K562 (cell line): ENCODE measurements around the gene ACP4. TPM values are rescaled to one million over a fixed set of nuclear protein-coding genes. Genes with fewer than 3 reads are reported as not detected.
A peak's percentile ranks its signal among the peaks of the same experiment; 100 is the strongest.

Source experiments
- ATAC-seq: fragments of 200-7000 bp; cut with Tn5 transposase; 3 replicates; pipeline ENCODE4 v1.9.1; 2020; ENCODE audit warnings: moderate library complexity
- BruUV-seq: library from RNA; stranded (reverse); fragments of 400-500 nt; replicated peaks from 2 replicates; lab custom pipeline; 2021; lab: Mats Ljungman, UMichigan
- CTCF ChIA-PET: fragments of 300-600 bp; formaldehyde crosslinking; extraction: SDS; loops from one replicate; lab custom pipeline; 2021; ENCODE audit warnings: low intra/inter-chr PET ratio; lab: Yijun Ruan, JAX
- POLR2A ChIA-PET: fragments of 300-600, 350-650 bp; sonication (Branson Sonifier 250); formaldehyde crosslinking; extraction: SDS; loops from one replicate; lab custom pipeline; 2021; ENCODE audit warnings: antibody characterized with exemption, inconsistent platforms; lab: Yijun Ruan, JAX
- DNase-seq, 4 experiments: peaks; one replicate each; pipeline versions ENCODE4 v3.0.0 to v3.0.0-alpha.2; 2011 to 2018; ENCODE audit warnings: low spot score in 3 of 4, mixed read lengths in 3 of 4; ENCODE audit errors: extremely low read depth in 1 of 4
- FAIRE-seq: peaks from 2 replicates; lab custom pipeline; 2011; peaks lifted over from hg19 to GRCh38; lab: Jason Lieb, UNC
- H2AFZ ChIP-seq: 2 replicates; pipeline ENCODE4 v1.6.0; 2011; ENCODE audit warnings: low read depth, low read length, control low read depth, inconsistent platforms
- H3K27ac ChIP-seq: fragments of 200-600 bp; 3 replicates; pipeline ENCODE4 v1.8.0; 2011; ENCODE audit warnings: low read depth, mild to moderate bottlenecking, control low read depth, inconsistent platforms, low read length, moderate library complexity, mixed read lengths; ENCODE audit errors: extremely low read depth
- H3K27me3 ChIP-seq, 2 experiments: fragments of 300-600 bp in 1 of 2; 2 replicates in 1 of 2; 3 replicates in 1 of 2; pipeline versions ENCODE4 v1.6.0 to v1.8.0; 2011; ENCODE audit warnings: inconsistent platforms in 2 of 2, low read length in 2 of 2, mild to moderate bottlenecking in 1 of 2, mixed read lengths in 1 of 2, moderate library complexity in 1 of 2; ENCODE audit not compliant: control insufficient read depth in 2 of 2, insufficient read depth in 2 of 2
- H3K36me3 ChIP-seq: fragments of 300-600 bp; 3 replicates; pipeline ENCODE4 v1.8.0; 2011; ENCODE audit warnings: mild to moderate bottlenecking, low read length, inconsistent platforms; ENCODE audit not compliant: control insufficient read depth, insufficient read depth
- H3K4me1 ChIP-seq, 2 experiments: fragments of 200-600 bp in 1 of 2; replicated peaks in 1 of 2; 2 replicates in 1 of 2; 3 replicates in 1 of 2; pipeline versions ENCODE4 v1.5.1 to v1.8.0; 2011; ENCODE audit warnings: inconsistent platforms in 2 of 2, low read length in 2 of 2, mild to moderate bottlenecking in 1 of 2, mixed read lengths in 1 of 2, moderate library complexity in 1 of 2; ENCODE audit not compliant: control insufficient read depth in 2 of 2, insufficient read depth in 2 of 2
- H3K4me2 ChIP-seq: 2 replicates; pipeline ENCODE4 v1.6.1; 2011; ENCODE audit warnings: low read length, control low read depth, inconsistent platforms, mixed read lengths; ENCODE audit not compliant: insufficient read depth
- H3K4me3 ChIP-seq: fragments of 200-600 bp; sonication (generic), shearing (Covaris generic); 2 replicates; pipeline ENCODE4 v1.5.1; 2016; ENCODE audit warnings: control low read depth, inconsistent platforms
- H3K79me2 ChIP-seq: fragments of 200-600 bp; 3 replicates; pipeline ENCODE4 v1.8.0; 2011; ENCODE audit warnings: low read length, inconsistent platforms; ENCODE audit not compliant: control insufficient read depth, insufficient read depth
- H3K9ac ChIP-seq, 2 experiments: 2 replicates each; pipeline versions ENCODE4 v1.6.0 to v1.6.1; 2011; ENCODE audit warnings: low read depth in 2 of 2, low read length in 2 of 2, control low read depth in 1 of 2, inconsistent platforms in 1 of 2, mild to moderate bottlenecking in 1 of 2, mixed read lengths in 1 of 2; ENCODE audit not compliant: insufficient read depth in 1 of 2
- H3K9me1 ChIP-seq: one replicate; pipeline ENCODE4 v1.6.0; 2011; ENCODE audit warnings: inconsistent platforms, mild to moderate bottlenecking, low read length, moderate library complexity; ENCODE audit not compliant: control insufficient read depth, insufficient read depth
- H3K9me3 ChIP-seq: replicated peaks from 2 replicates; pipeline ENCODE4 v1.5.1; 2011; ENCODE audit warnings: low read depth, low read length, inconsistent platforms; ENCODE audit not compliant: control insufficient read depth, insufficient read depth
- H4K20me1 ChIP-seq: replicated peaks from 2 replicates; pipeline ENCODE4 v1.6.1; 2011; ENCODE audit warnings: low read length, inconsistent platforms, mixed read lengths; ENCODE audit not compliant: control insufficient read depth, insufficient read depth
- ARNT ChIP-seq, 2 experiments: fragments of 450-650 bp; IDR thresholded peaks; 2 replicates each; pipeline ENCODE4 v1.6.1; 2016; ENCODE audit warnings: mild to moderate bottlenecking in 1 of 2
- EZH2 ChIP-seq: IDR thresholded peaks from 2 replicates; pipeline ENCODE4 v1.6.1; 2012; ENCODE audit warnings: low read depth, mild to moderate bottlenecking, inconsistent platforms, low read length, borderline replicate concordance
- KDM1A ChIP-seq, 2 experiments: fragments of 450-650 bp; IDR thresholded peaks; 2 replicates each; pipeline ENCODE4 v1.6.1; 2016; ENCODE audit warnings: mild to moderate bottlenecking in 2 of 2
- NFIX ChIP-seq: fragments of 250-450 bp; sonication (Bioruptor Pico); IDR thresholded peaks from 2 replicates; pipeline ENCODE4 v1.4.0; 2020; ENCODE audit warnings: low read depth, mild to moderate bottlenecking, moderate library complexity
- NR2C2 ChIP-seq, 2 experiments: fragments of 200-800 bp in 1 of 2; sonication (Bioruptor generic) in 1 of 2; sonication (generic) in 1 of 2; formaldehyde crosslinking in 1 of 2; IDR thresholded peaks; 2 replicates each; pipeline versions ENCODE4 v1.6.1 to v1.8.0; 2016 to 2022; ENCODE audit warnings: mild to moderate bottlenecking in 1 of 2, missing compliant biosample characterization in 1 of 2, missing genetic modification characterization in 1 of 2, missing genetic modification reagents in 1 of 2
- PHB ChIP-seq: fragments of 250-450 bp; sonication (Bioruptor Pico); IDR thresholded peaks from 2 replicates; pipeline ENCODE4 v1.5.0; 2021
- PHF20 ChIP-seq: fragments of 450-650 bp; IDR thresholded peaks from 2 replicates; pipeline ENCODE4 v1.6.1; 2018; ENCODE audit not compliant: partially characterized antibody
- PML ChIP-seq: IDR thresholded peaks from 2 replicates; pipeline ENCODE4 v1.6.1; 2012; ENCODE audit warnings: low read length, inconsistent platforms
- POLR2G ChIP-seq: fragments of 200-400 bp; formaldehyde crosslinking; IDR thresholded peaks from 2 replicates; pipeline ENCODE4 v1.6.1; 2017; ENCODE audit warnings: low read depth, mild to moderate bottlenecking, antibody characterized with exemption, low read length, moderate library complexity
- SUPT5H ChIP-seq: fragments of 450-650 bp; IDR thresholded peaks from 2 replicates; pipeline ENCODE4 v1.6.1; 2016
- TCFL5 ChIP-seq: fragments of 250-450 bp; sonication (Bioruptor Pico); conservative IDR thresholded peaks from 2 replicates; pipeline ENCODE4 v1.6.1; 2021; ENCODE audit warnings: mild to moderate bottlenecking, moderate library complexity, matching md5 sums
- ZFP1 ChIP-seq: fragments of 450-650 bp; formaldehyde crosslinking; IDR thresholded peaks from 2 replicates; pipeline ENCODE4 v1.4.0; 2020; ENCODE audit warnings: mild to moderate bottlenecking, mixed read lengths
- ZNF436 ChIP-seq: fragments of 250-450, 450-650 bp; sonication (Bioruptor Pico); formaldehyde crosslinking; IDR thresholded peaks from 2 replicates; pipeline ENCODE4 v1.7.0; 2020; ENCODE audit warnings: mild to moderate bottlenecking
- WGBS: fragments of 100-300 bp; shearing (Covaris generic); methylation state at CpG from one replicate; pipeline ENCODE4 v1.1.6; 2016; ENCODE audit warnings: low coverage, mixed read lengths; ENCODE audit not compliant: insufficient coverage; ENCODE audit errors: missing lambda C conversion rate; 5-methylcytosine and 5-hydroxymethylcytosine counted together
- in situ Hi-C: fragments of 300-500 bp; cut with MboI; formaldehyde crosslinking; loops from 4 replicates; pipeline ENCODE4 v1.15.0; 2018; ENCODE audit warnings: inconsistent platforms, mixed read lengths
- intact Hi-C: fragments of 100-400 bp; cut with micrococcal nuclease; formaldehyde crosslinking; loops from 2 replicates; pipeline ENCODE4 v1.14.2; 2022
- polyA plus RNA-seq, 8 experiments: library from polyadenylated mRNA; depleted of rRNA in 4 of 8; stranded (reverse) in 5 of 8; unstranded in 3 of 8; fragments of >200 nt; fragmentation: Nextera tagmentation in 2 of 8; fragmentation: Illumina TruSeq in 1 of 8; extraction: Ambion mirVana in 2 of 8; extraction: Trizol in 1 of 8; gene quantifications; 2 replicates each; pipeline versions ENCODE4 v1.2.1 to v1.2.3, GENCODE V29; 2011 to 2014; ENCODE audit warnings: inconsistent platforms in 1 of 8, missing spikeins in 1 of 8
- total RNA-seq, 7 experiments: library from RNA; depleted of rRNA in 6 of 7; stranded (reverse); fragments of >200 nt in 6 of 7; fragmentation: Illumina TruSeq in 2 of 7; extraction: Trizol in 2 of 7; gene quantifications; 2 replicates each; pipeline versions ENCODE4 v1.2.1 to v1.2.3, GENCODE V29; 2011 to 2021; ENCODE audit warnings: low replicate concordance in 1 of 7
- TF ChIP-seq, protein P1 (sequence below): fragments of 250-450 bp; sonication (Bioruptor Pico); IDR thresholded peaks from 2 replicates; pipeline ENCODE4 v1.8.0; 2021; ENCODE audit warnings: mild to moderate bottlenecking, moderate library complexity
- TF ChIP-seq, protein P2 (sequence below): fragments of 250-450 bp; sonication (Bioruptor Pico); IDR thresholded peaks from 2 replicates; pipeline ENCODE4 v1.5.0; 2021
- TF ChIP-seq, protein P3 (sequence below): sonication (generic); formaldehyde crosslinking; IDR thresholded peaks from 2 replicates; pipeline ENCODE4 v1.8.0; 2022; ENCODE audit warnings: mild to moderate bottlenecking, missing genetic modification reagents

ACP4 gene
- total and polyA plus RNA-seq, 9 of the 15 experiments (the other 6 are each of a cell fraction or from before 2014, with no cell fraction given): not detected

DNA sequence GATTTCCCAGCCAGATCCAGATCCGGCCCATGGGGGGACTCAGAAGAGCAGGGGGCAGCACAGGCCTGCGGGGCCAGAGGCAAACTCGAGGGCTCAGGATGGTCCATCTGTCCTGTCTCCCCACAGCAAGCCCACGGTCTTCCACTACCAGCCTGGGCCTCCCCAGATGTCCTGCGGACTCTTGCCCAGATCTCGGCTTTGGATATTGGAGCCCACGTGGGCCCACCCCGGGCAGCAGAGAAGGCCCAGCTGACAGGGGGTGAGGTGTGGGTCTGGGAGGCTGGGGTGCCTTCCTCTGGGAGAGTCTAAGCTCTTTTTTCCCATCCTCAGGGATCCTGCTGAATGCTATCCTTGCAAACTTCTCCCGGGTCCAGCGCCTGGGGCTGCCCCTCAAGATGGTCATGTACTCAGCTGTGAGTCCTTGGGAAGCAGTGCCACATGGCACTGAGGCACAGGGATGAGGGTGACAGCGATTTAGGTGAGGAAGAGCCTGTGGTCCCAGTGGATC, 3.4 kb downstream of the ACP4 start:
- intact Hi-C loops: loop anchor here (1.0 to 2.0 kb wide), 2 partner anchors 77 to 129 kb away; no protein-coding TSS in a partner anchor
- H3K4me1 ChIP-seq: peaks cover 7 to 55% of the 10 kb centered on the region in 2 experiments; a peak in 4 of 5 replicates
- TF ChIP-seq SUPT5H: no peak
- TF ChIP-seq NFIX: no peak
- no peak for TF ChIP-seq ZFP1 (CRISPR knock-in tag)
- TF ChIP-seq, protein P1, sequence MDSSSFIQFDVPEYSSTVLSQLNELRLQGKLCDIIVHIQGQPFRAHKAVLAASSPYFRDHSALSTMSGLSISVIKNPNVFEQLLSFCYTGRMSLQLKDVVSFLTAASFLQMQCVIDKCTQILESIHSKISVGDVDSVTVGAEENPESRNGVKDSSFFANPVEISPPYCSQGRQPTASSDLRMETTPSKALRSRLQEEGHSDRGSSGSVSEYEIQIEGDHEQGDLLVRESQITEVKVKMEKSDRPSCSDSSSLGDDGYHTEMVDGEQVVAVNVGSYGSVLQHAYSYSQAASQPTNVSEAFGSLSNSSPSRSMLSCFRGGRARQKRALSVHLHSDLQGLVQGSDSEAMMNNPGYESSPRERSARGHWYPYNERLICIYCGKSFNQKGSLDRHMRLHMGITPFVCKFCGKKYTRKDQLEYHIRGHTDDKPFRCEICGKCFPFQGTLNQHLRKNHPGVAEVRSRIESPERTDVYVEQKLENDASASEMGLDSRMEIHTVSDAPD (CRISPR knock-in tag): no peak
- no peak for TF ChIP-seq PHF20
- TF ChIP-seq, protein P2, sequence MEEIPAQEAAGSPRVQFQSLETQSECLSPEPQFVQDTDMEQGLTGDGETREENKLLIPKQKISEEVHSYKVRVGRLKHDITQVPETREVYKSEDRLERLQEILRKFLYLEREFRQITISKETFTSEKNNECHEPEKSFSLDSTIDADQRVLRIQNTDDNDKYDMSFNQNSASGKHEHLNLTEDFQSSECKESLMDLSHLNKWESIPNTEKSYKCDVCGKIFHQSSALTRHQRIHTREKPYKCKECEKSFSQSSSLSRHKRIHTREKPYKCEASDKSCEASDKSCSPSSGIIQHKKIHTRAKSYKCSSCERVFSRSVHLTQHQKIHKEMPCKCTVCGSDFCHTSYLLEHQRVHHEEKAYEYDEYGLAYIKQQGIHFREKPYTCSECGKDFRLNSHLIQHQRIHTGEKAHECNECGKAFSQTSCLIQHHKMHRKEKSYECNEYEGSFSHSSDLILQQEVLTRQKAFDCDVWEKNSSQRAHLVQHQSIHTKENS (CRISPR knock-in tag): no peak
- TF ChIP-seq PHB (CRISPR knock-in tag): no peak
- peak; percentile 21; the same call in 1 of the 2 replicates for TF ChIP-seq PML
- TF ChIP-seq EZH2: no peak
- no peak for TF ChIP-seq ARNT (IDR thresholded peaks at IDR 0.05)
- peak; percentile 87 for TF ChIP-seq POLR2G
- TF ChIP-seq TCFL5: no peak
- no peak for TF ChIP-seq KDM1A (IDR thresholded peaks at IDR 0.05)
- TF ChIP-seq NR2C2 (CRISPR knock-in tag; IDR thresholded peaks at IDR 0.05): no peak
- no peak for TF ChIP-seq NR2C2 (tag; IDR thresholded peaks at IDR 0.05)
- TF ChIP-seq, protein P3, sequence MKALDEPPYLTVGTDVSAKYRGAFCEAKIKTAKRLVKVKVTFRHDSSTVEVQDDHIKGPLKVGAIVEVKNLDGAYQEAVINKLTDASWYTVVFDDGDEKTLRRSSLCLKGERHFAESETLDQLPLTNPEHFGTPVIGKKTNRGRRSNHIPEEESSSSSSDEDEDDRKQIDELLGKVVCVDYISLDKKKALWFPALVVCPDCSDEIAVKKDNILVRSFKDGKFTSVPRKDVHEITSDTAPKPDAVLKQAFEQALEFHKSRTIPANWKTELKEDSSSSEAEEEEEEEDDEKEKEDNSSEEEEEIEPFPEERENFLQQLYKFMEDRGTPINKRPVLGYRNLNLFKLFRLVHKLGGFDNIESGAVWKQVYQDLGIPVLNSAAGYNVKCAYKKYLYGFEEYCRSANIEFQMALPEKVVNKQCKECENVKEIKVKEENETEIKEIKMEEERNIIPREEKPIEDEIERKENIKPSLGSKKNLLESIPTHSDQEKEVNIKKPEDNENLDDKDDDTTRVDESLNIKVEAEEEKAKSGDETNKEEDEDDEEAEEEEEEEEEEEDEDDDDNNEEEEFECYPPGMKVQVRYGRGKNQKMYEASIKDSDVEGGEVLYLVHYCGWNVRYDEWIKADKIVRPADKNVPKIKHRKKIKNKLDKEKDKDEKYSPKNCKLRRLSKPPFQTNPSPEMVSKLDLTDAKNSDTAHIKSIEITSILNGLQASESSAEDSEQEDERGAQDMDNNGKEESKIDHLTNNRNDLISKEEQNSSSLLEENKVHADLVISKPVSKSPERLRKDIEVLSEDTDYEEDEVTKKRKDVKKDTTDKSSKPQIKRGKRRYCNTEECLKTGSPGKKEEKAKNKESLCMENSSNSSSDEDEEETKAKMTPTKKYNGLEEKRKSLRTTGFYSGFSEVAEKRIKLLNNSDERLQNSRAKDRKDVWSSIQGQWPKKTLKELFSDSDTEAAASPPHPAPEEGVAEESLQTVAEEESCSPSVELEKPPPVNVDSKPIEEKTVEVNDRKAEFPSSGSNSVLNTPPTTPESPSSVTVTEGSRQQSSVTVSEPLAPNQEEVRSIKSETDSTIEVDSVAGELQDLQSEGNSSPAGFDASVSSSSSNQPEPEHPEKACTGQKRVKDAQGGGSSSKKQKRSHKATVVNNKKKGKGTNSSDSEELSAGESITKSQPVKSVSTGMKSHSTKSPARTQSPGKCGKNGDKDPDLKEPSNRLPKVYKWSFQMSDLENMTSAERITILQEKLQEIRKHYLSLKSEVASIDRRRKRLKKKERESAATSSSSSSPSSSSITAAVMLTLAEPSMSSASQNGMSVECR (CRISPR knock-in tag): 0 out of 2 replicates have a peak, but pooled peaks have one; percentile 27
- no peak for TF ChIP-seq ZNF436 (CRISPR knock-in tag)

More for the DNA sequence above, 3.4 kb downstream of the ACP4 start:
- H4K20me1 ChIP-seq: peaks cover 35% of the 10 kb centered on the region
- no peak overlapping the region for H3K4me3 ChIP-seq
- H3K9me1 ChIP-seq: peaks cover 15% of the 10 kb centered on the region
- ChIA-PET CTCF (interaction anchor here (0.7 to 1.8 kb wide), 3 partner anchors 77 to 381 kb away, joined by 3 to 4 read pairs (median 4); no protein-coding TSS in a partner anchor), POLR2A (interaction anchor here (0.6 to 3.7 kb wide), 11 partner anchors 10 to 155 kb away, joined by 3 to 58 read pairs (median 4); no protein-coding TSS in a partner anchor)
- BruUV-seq: no TSS peak
- peak in 1 of 4 experiments; percentile 28 for DNase-seq
- no peak for FAIRE-seq
- H3K27me3 ChIP-seq: no peaks in the 10 kb centered on the region
- H3K27ac ChIP-seq: no peak overlapping the region
- ATAC-seq: no peak
- peaks cover 31% of the 10 kb centered on the region; the same call in 2 of the 3 replicates for H3K36me3 ChIP-seq
- no peak overlapping the region for H3K4me2 ChIP-seq
- peak overlapping the region in 1 of 2 experiments; percentile 12; a peak in 1 of 4 replicates for H3K9ac ChIP-seq
- in situ Hi-C loops: loop anchor here (5.0 kb wide), 2 partner anchors 79 to 124 kb away; partner anchors contain the start of gene KLK2
- H3K79me2 ChIP-seq: no peaks in the 10 kb centered on the region
- WGBS: 51% methylated on average over 9 of the region's 11 CpGs
- H2AFZ ChIP-seq: no peak overlapping the region
- H3K9me3 ChIP-seq: no peaks in the 10 kb centered on the region
